Measurements from ENCODE around the gene SMIM10L2A.

The SMIM10L2A gene

GRCh38 chrX:135432453-135432852 lies 10.7 kb downstream of the SMIM10L2A start:
- Histone ChIP-seq H3K4me3 (ENCODE audit: low read length) (no peak overlapping the region), H3K9me3 (replicated peaks; ENCODE audit: insufficient read depth, low read length) (no peaks in the 10 kb centered on the region), H2AFZ (ENCODE audit: low read length) (no peak overlapping the region), H3K4me1 (ENCODE audit: low read length) (no peaks in the 10 kb centered on the region), H3K79me2 (ENCODE audit: low read length) (no peaks in the 10 kb centered on the region), H3K9ac (ENCODE audit: low read length) (no peak overlapping the region), H3K9me2 (replicated peaks; ENCODE audit: insufficient read depth, low read length) (no peaks in the 10 kb centered on the region), H3K36me3 (replicated peaks; ENCODE audit: insufficient read depth, low read length) (no peaks in the 10 kb centered on the region), H3K27ac (ENCODE audit: low read length) (no peak overlapping the region), H3F3A (ENCODE audit: insufficient read depth, low read length) (no peaks in the 10 kb centered on the region), H3K27me3 (replicated peaks; ENCODE audit: insufficient read depth, low read length) (no peaks in the 10 kb centered on the region), H3K4me2 (ENCODE audit: low read depth, low read length) (no peak overlapping the region), H4K20me1 (ENCODE audit: insufficient read depth, low read length) (no peaks in the 10 kb centered on the region)
- DNase-seq: no peak
- TF ChIP-seq EZH2phosphoT487 (IDR thresholded peaks at IDR 0.05; ENCODE audit: low read length) (no peak), CTCF (IDR thresholded peaks at IDR 0.05; ENCODE audit: low read length) (no peak), EZH2 (optimal IDR thresholded peaks at IDR 0.05; ENCODE audit: low read depth, low read length) (no peak)

GRCh38 chrX:135432881-135433521 lies 11.3 kb downstream of the SMIM10L2A start:
- TF ChIP-seq EZH2 (optimal IDR thresholded peaks at IDR 0.05; ENCODE audit: low read depth, low read length): no peak
- no peak for TF ChIP-seq EZH2phosphoT487 (IDR thresholded peaks at IDR 0.05; ENCODE audit: low read length)
- TF ChIP-seq CTCF (IDR thresholded peaks at IDR 0.05; ENCODE audit: low read length): no peak
- H4K20me1 ChIP-seq (ENCODE audit: insufficient read depth, low read length): no peaks in the 10 kb centered on the region
- H3K36me3 ChIP-seq (replicated peaks; ENCODE audit: insufficient read depth, low read length): no peaks in the 10 kb centered on the region
- H3K9ac ChIP-seq (ENCODE audit: low read length): no peak overlapping the region
- H3K4me1 ChIP-seq (ENCODE audit: low read length): no peaks in the 10 kb centered on the region
- no peaks in the 10 kb centered on the region for H3K27me3 ChIP-seq (replicated peaks; ENCODE audit: insufficient read depth, low read length)
- no peaks in the 10 kb centered on the region for H3K9me2 ChIP-seq (replicated peaks; ENCODE audit: insufficient read depth, low read length)
- H3K4me3 ChIP-seq (ENCODE audit: low read length): no peak overlapping the region
- no peak overlapping the region for H2AFZ ChIP-seq (ENCODE audit: low read length)
- H3K27ac ChIP-seq (ENCODE audit: low read length): no peak overlapping the region
- no peak overlapping the region for H3K4me2 ChIP-seq (ENCODE audit: low read depth, low read length)
- no peaks in the 10 kb centered on the region for H3K9me3 ChIP-seq (replicated peaks; ENCODE audit: insufficient read depth, low read length)
- no peak for DNase-seq
- H3K79me2 ChIP-seq (ENCODE audit: low read length): no peaks in the 10 kb centered on the region
- no peaks in the 10 kb centered on the region for H3F3A ChIP-seq (ENCODE audit: insufficient read depth, low read length)

- no peaks in the 10 kb centered on the region for H3K4me1 ChIP-seq (ENCODE audit: low read length)
- H3K27ac ChIP-seq (ENCODE audit: low read length): no peak overlapping the region
- no peaks in the 10 kb centered on the region for H3K9me2 ChIP-seq (replicated peaks; ENCODE audit: insufficient read depth, low read length)
- no peaks in the 10 kb centered on the region for H3K36me3 ChIP-seq (replicated peaks; ENCODE audit: insufficient read depth, low read length)
- no peaks in the 10 kb centered on the region for H3K79me2 ChIP-seq (ENCODE audit: low read length)
- TF ChIP-seq EZH2 (optimal IDR thresholded peaks at IDR 0.05; ENCODE audit: low read depth, low read length): no peak
- no peak overlapping the region for H3K4me3 ChIP-seq (ENCODE audit: low read length)
- no peak overlapping the region for H3K4me2 ChIP-seq (ENCODE audit: low read depth, low read length)
- no peaks in the 10 kb centered on the region for H4K20me1 ChIP-seq (ENCODE audit: insufficient read depth, low read length)
- H3K9ac ChIP-seq (ENCODE audit: low read length): no peak overlapping the region
- DNase-seq: no peak
- H3F3A ChIP-seq (ENCODE audit: insufficient read depth, low read length): no peaks in the 10 kb centered on the region
- no peaks in the 10 kb centered on the region for H3K9me3 ChIP-seq (replicated peaks; ENCODE audit: insufficient read depth, low read length)
- no peak overlapping the region for H2AFZ ChIP-seq (ENCODE audit: low read length)
- H3K27me3 ChIP-seq (replicated peaks; ENCODE audit: insufficient read depth, low read length): no peaks in the 10 kb centered on the region
Observed at GRCh38 chrX:135433531-135434257, 11.9 kb downstream of the SMIM10L2A start.
